ENCODE results near the gene SLC25A23.

The SLC25A23 gene

DNA sequence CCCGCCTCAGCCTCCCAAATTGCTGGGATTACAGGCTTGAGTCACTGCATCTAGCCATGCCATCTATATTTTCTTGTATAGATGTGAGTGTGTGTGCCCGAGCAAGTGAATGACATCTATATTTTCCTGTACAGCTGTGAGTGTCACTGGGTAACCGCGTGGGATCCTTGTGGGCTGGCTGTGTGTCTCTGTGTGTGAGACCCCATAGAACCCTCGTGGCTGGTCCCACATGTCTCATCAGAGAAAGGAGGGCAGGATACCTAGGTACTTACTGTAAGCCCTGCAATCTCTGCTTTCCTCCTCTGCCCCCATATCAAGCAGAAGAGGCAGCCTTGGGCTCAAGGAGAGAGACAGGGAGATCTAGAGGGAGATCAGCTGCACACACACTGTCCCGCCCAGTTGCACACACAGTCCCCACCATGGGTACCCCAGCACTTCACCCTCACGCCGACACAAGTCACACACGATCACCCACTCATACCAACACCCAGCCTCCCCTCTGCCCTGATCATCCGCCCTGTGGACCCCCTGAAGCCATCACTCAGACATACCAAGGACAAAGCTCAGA, 21.3 kb upstream of the SLC25A23 start:
- no peak for DNase-seq (ENCODE audit: low read depth)
- no peak overlapping the region for H3K4me3 ChIP-seq (ENCODE audit: low read depth, low read length)
- TF ChIP-seq, protein P1, sequence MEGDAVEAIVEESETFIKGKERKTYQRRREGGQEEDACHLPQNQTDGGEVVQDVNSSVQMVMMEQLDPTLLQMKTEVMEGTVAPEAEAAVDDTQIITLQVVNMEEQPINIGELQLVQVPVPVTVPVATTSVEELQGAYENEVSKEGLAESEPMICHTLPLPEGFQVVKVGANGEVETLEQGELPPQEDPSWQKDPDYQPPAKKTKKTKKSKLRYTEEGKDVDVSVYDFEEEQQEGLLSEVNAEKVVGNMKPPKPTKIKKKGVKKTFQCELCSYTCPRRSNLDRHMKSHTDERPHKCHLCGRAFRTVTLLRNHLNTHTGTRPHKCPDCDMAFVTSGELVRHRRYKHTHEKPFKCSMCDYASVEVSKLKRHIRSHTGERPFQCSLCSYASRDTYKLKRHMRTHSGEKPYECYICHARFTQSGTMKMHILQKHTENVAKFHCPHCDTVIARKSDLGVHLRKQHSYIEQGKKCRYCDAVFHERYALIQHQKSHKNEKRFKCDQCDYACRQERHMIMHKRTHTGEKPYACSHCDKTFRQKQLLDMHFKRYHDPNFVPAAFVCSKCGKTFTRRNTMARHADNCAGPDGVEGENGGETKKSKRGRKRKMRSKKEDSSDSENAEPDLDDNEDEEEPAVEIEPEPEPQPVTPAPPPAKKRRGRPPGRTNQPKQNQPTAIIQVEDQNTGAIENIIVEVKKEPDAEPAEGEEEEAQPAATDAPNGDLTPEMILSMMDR (IDR thresholded peaks at IDR 0.05; ENCODE audit: control insufficient read depth, extremely low read depth, insufficient read depth) = no peak

DNA sequence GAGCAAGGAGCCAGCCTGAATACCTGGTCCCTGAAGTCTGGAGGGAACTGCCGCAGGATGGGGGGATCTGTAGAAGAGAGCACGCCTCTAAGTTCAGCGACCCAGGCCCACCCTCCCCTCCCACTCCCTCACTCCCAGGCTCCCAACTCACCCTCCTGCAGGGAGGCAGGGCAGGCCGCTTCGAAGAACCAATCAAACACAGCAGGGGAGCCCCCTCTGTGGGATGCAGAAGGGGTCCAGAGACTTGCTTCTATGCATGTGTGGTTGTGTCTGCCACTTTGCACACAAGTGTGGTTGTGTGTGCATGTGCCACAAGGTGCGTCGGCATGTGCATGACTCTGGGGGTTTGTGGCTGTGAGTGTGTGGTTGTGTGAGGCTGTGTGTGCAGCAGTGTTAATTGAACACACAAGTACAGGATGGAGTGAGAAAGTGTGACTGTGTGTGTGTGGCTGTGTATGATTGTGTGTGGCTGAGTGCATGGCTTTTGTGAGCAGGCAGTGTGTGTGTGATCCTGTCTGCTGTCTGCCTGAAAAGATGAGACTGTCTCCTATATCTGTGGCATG, 20.3 kb upstream of the SLC25A23 start:
- DNase-seq (ENCODE audit: low read depth) = no peak
- TF ChIP-seq, protein P1 (IDR thresholded peaks at IDR 0.05; ENCODE audit: control insufficient read depth, extremely low read depth, insufficient read depth) = no peak
- no peak overlapping the region for H3K4me3 ChIP-seq (ENCODE audit: low read depth, low read length)

DNA sequence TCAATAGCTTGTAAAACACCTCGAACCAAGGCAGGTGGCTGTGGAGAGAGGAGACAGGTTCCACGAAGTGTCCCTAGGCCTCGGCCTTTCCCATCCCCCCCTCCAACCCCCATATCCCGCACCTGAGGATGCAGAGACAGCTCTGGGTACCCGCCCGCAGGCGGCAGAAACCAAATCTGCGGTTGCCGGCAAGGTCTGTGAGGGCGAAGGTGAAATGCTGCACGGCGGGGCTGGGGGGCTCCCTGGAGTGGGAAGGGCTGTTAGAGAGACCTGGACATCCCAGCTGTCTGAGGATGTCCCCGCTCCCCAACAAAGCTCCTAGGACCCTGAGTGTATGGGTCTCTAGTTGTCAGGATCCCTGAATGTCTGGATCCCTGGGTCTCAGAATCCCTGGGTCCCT, 19.2 kb upstream of the SLC25A23 start:
- TF ChIP-seq, protein P1 (IDR thresholded peaks at IDR 0.05; ENCODE audit: control insufficient read depth, extremely low read depth, insufficient read depth) = no peak
- no peak for DNase-seq (ENCODE audit: low read depth)
- no peak overlapping the region for H3K4me3 ChIP-seq (ENCODE audit: low read depth, low read length)

GRCh38 chr19:6476896-6477431, 17.4 kb upstream of the SLC25A23 start:
- DNase-seq (ENCODE audit: low read depth) = no peak
- no peak overlapping the region for H3K4me3 ChIP-seq (ENCODE audit: low read depth, low read length)
- TF ChIP-seq, protein P1 (IDR thresholded peaks at IDR 0.05; ENCODE audit: control insufficient read depth, extremely low read depth, insufficient read depth) = no peak

DNA sequence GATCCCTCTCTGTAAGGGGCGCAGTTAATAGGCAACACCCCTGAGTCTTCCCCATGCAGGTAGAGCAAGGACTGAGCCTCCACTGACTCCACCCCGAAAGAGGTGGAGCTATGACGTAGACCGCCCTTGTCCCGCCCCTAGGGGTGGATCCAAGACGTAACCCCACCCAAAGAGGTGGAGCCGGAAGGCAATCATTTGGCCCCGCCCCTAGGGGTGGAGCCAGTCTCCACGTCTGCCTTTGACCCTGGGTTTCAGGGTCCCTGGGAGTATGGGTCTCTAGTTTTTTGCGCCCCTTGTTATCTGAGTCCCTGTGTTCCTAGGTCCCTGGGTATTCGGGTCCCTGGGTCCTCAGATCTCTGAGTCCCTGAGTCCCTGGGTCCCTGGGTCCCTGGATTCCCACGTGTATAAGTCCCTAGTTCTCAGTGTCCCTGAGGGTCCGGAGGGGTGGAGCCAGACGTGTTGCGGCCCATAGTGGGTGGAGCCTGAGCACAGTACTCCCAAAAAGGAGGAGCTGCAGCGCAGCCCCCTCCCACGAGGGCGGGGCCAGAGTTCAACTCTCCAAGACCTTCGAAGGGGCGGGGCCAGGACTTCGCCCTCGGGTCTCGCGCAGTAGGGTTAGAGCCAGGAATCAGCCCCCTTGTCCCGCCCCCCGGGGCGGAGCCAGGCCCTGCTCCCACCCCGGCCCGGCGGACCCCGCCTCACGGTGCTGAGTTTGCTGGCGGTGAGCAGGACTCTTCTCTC, 16.7 kb upstream of the SLC25A23 start:
- no peak for DNase-seq (ENCODE audit: low read depth)
- TF ChIP-seq, protein P1 (IDR thresholded peaks at IDR 0.05; ENCODE audit: control insufficient read depth, extremely low read depth, insufficient read depth) = no peak
- no peak overlapping the region for H3K4me3 ChIP-seq (ENCODE audit: low read depth, low read length)

- TF ChIP-seq, protein P1 (IDR thresholded peaks at IDR 0.05; ENCODE audit: control insufficient read depth, extremely low read depth, insufficient read depth) = no peak
- no peak for DNase-seq (ENCODE audit: low read depth)
- no peak overlapping the region for H3K4me3 ChIP-seq (ENCODE audit: low read depth, low read length)
Observed at GRCh38 chr19:6475321-6476108, 15.9 kb upstream of the SLC25A23 start.
